ENCODE data around the gene RAB3D.
"Not testable (repeated sequence)": the region's sequence is repeated elsewhere in the genome, so short reads cannot be mapped to it uniquely, and the experiment has no call there.

Gene RAB3D

GRCh38 chr19:11355160-11356073 lies 16.0 kb upstream of the RAB3D start, which contains the start of gene PLPPR2:
PLPPR2 (plus strand) TSS chr19:11355432; CDS start chr19:11357674, 2,242 bp downstream.
- TF ChIP-seq CTBP1 (IDR thresholded peaks at IDR 0.05; ENCODE audit: borderline replicate concordance) (no peak), FOXA1 (IDR thresholded peaks at IDR 0.05) (no peak), SUZ12 (IDR thresholded peaks at IDR 0.05) (no peak), HDGF (IDR thresholded peaks at IDR 0.05; ENCODE audit: borderline replicate concordance) (no peak), ZNF384 (IDR thresholded peaks at IDR 0.05) (no peak), LEF1 (IDR thresholded peaks at IDR 0.05; ENCODE audit: borderline replicate concordance) (no peak), PKNOX1 (IDR thresholded peaks at IDR 0.05) (no peak; the same call in 1 of the 2 replicates), TARDBP (IDR thresholded peaks at IDR 0.05) (no peak; the same call in 1 of the 2 replicates), ARNT (IDR thresholded peaks at IDR 0.05) (no peak), L3MBTL2 (conservative IDR thresholded peaks at IDR 0.05) (no peak), ELF4 (IDR thresholded peaks at IDR 0.05) (no peak), BHLHE40 (IDR thresholded peaks at IDR 0.05; ENCODE audit: borderline replicate concordance) (no peak), FOXM1 (IDR thresholded peaks at IDR 0.05; ENCODE audit: borderline replicate concordance) (no peak), SP1 (IDR thresholded peaks at IDR 0.05) (no peak), NFRKB (IDR thresholded peaks at IDR 0.05) (no peak), FOXK2 (IDR thresholded peaks at IDR 0.05) (no peak)
- ChIA-PET POLR2A (no interaction called here), CTCF (no interaction called here)
- peak; percentile 95 for DNase-seq (ENCODE audit: extremely low spot score)

- CTCF ChIA-PET; POLR2A ChIA-PET; DNase-seq (ENCODE audit: extremely low spot score): not testable (repeated sequence)
These were observed 14.6 kb upstream of the RAB3D start for GRCh38 chr19:11354102-11354501.

- CTCF ChIA-PET: interaction anchor here (0.6 to 1.1 kb wide), 2 partner anchors 55 to 136 kb away, joined by 3 read pairs; no protein-coding TSS in a partner anchor
- TF ChIP-seq CTBP1 (IDR thresholded peaks at IDR 0.05; ENCODE audit: borderline replicate concordance) (no peak), SP1 (IDR thresholded peaks at IDR 0.05) (no peak), PKNOX1 (IDR thresholded peaks at IDR 0.05) (no peak), FOXK2 (IDR thresholded peaks at IDR 0.05) (no peak), FOXM1 (IDR thresholded peaks at IDR 0.05; ENCODE audit: borderline replicate concordance) (no peak), BHLHE40 (IDR thresholded peaks at IDR 0.05; ENCODE audit: borderline replicate concordance) (no peak), L3MBTL2 (conservative IDR thresholded peaks at IDR 0.05) (no peak), ZNF384 (IDR thresholded peaks at IDR 0.05) (no peak), ELF4 (IDR thresholded peaks at IDR 0.05) (no peak), LEF1 (IDR thresholded peaks at IDR 0.05; ENCODE audit: borderline replicate concordance) (no peak), HDGF (IDR thresholded peaks at IDR 0.05; ENCODE audit: borderline replicate concordance) (no peak), NFRKB (IDR thresholded peaks at IDR 0.05) (no peak), FOXA1 (IDR thresholded peaks at IDR 0.05) (no peak), ARNT (IDR thresholded peaks at IDR 0.05) (no peak)
- no peak for DNase-seq (ENCODE audit: extremely low spot score)
- POLR2A ChIA-PET: no interaction called here
These were observed 9.7 kb upstream of the RAB3D start for GRCh38 chr19:11349171-11349570.

- DNase-seq (ENCODE audit: extremely low spot score): no peak
- ChIA-PET POLR2A (interaction anchor here (2.0 to 3.3 kb wide), 3 partner anchors 25 to 36 kb away, joined by 6 to 20 read pairs (median 10); partner anchors contain the start of genes EPOR and SWSAP1), CTCF (no interaction called here)
- TF ChIP-seq L3MBTL2 (conservative IDR thresholded peaks at IDR 0.05) (no peak), HDGF (IDR thresholded peaks at IDR 0.05; ENCODE audit: borderline replicate concordance) (no peak), FOXA1 (IDR thresholded peaks at IDR 0.05) (no peak), TARDBP (IDR thresholded peaks at IDR 0.05) (no peak), PKNOX1 (IDR thresholded peaks at IDR 0.05) (no peak), ELF4 (IDR thresholded peaks at IDR 0.05) (no peak), NFRKB (IDR thresholded peaks at IDR 0.05) (no peak), ZNF384 (IDR thresholded peaks at IDR 0.05) (no peak), ARNT (IDR thresholded peaks at IDR 0.05) (no peak), SP1 (IDR thresholded peaks at IDR 0.05) (no peak), FOXK2 (IDR thresholded peaks at IDR 0.05) (no peak), FOXM1 (IDR thresholded peaks at IDR 0.05; ENCODE audit: borderline replicate concordance) (no peak), SUZ12 (IDR thresholded peaks at IDR 0.05) (no peak), BHLHE40 (IDR thresholded peaks at IDR 0.05; ENCODE audit: borderline replicate concordance) (no peak), CTBP1 (IDR thresholded peaks at IDR 0.05; ENCODE audit: borderline replicate concordance) (no peak), LEF1 (IDR thresholded peaks at IDR 0.05; ENCODE audit: borderline replicate concordance) (no peak)
These were observed 8.1 kb upstream of the RAB3D start for GRCh38 chr19:11347546-11348039.

GRCh38 chr19:11346104-11346940 lies 6.9 kb upstream of the RAB3D start, which contains the start of the genes CCDC159 and TMEM205:
CCDC159 (plus strand) TSS chr19:11346519; CDS start chr19:11346607, 88 bp downstream.
TMEM205 (minus strand) TSS chr19:11346268; CDS start chr19:11345619, 649 bp downstream.
- DNase-seq (ENCODE audit: extremely low spot score): peak; percentile 91
- CTCF ChIA-PET: interaction anchor here (0.9 to 1.9 kb wide), 3 partner anchors 35 to 88 kb away, joined by 3 to 7 read pairs (median 3); partner anchors contain the start of gene ODAD3
- TF ChIP-seq CTBP1 (IDR thresholded peaks at IDR 0.05; ENCODE audit: borderline replicate concordance) (no peak), L3MBTL2 (conservative IDR thresholded peaks at IDR 0.05) (peak; percentile 84), SP1 (IDR thresholded peaks at IDR 0.05) (peak; percentile 62), TARDBP (IDR thresholded peaks at IDR 0.05) (0 out of 2 replicates have a peak, but pooled peaks have one; percentile 15), PKNOX1 (IDR thresholded peaks at IDR 0.05) (peak; percentile 90)
- POLR2A ChIA-PET: interaction anchor here (0.6 to 3.3 kb wide), 11 partner anchors 11 to 52 kb away, joined by 3 to 20 read pairs (median 5); partner anchors contain the start of genes EPOR and SWSAP1

All from HEK293T (cell line).